Endothelial cell of umbilical vein (primary cell): ENCODE measurements around the gene PXK. TPM values are rescaled to one million over a fixed set of nuclear protein-coding genes. Genes with fewer than 3 reads are reported as not detected.

Experiments used
- BruUV-seq: library from RNA; stranded (reverse); fragments of 400-500 nt; replicated peaks from 2 replicates; lab custom pipeline; 2021; lab: Mats Ljungman, UMichigan
- CTCF ChIA-PET: fragments of 300-600, 350-600 bp; sonication (Branson Sonifier 250); formaldehyde crosslinking; loops from one replicate; lab custom pipeline; 2021; ENCODE audit warnings: antibody characterized with exemption, inconsistent platforms; lab: Charles Lee
- POLR2A ChIA-PET: fragments of 300-600, 350-600 bp; sonication (Branson Sonifier 250); formaldehyde crosslinking; loops from one replicate; lab custom pipeline; 2021; ENCODE audit warnings: antibody characterized with exemption, inconsistent platforms; lab: Charles Lee
- DNase-seq: peaks from one replicate; pipeline ENCODE4 v3.0.0-alpha.2; 2011; ENCODE audit warnings: low read depth, low spot score
- FAIRE-seq: peaks from 2 replicates; lab custom pipeline; 2011; peaks lifted over from hg19 to GRCh38; lab: Jason Lieb, UNC
- H2AFZ ChIP-seq: 2 replicates; pipeline ENCODE4 v1.6.0; 2012; ENCODE audit warnings: low read depth, low read length, control low read depth, inconsistent platforms
- H3K27ac ChIP-seq: 2 replicates; pipeline ENCODE4 v1.5.1; 2011; ENCODE audit warnings: low read depth, mild to moderate bottlenecking, control low read depth, low read length, moderate library complexity; ENCODE audit not compliant: insufficient read depth
- H3K27me3 ChIP-seq, 2 experiments: 2 replicates each; pipeline versions ENCODE4 v1.6.0 to v1.6.1; 2011; ENCODE audit warnings: low read length in 2 of 2, mixed read lengths in 1 of 2; ENCODE audit not compliant: control insufficient read depth in 2 of 2, insufficient read depth in 2 of 2
- H3K36me3 ChIP-seq, 2 experiments: 2 replicates in 1 of 2; 3 replicates in 1 of 2; pipeline ENCODE4 v1.5.1; 2011; ENCODE audit warnings: low read length in 2 of 2, mild to moderate bottlenecking in 1 of 2, moderate library complexity in 1 of 2; ENCODE audit not compliant: control insufficient read depth in 2 of 2, insufficient read depth in 2 of 2; ENCODE audit errors: extremely low read depth in 1 of 2
- H3K4me1 ChIP-seq: 3 replicates; pipeline ENCODE4 v1.5.1; 2011; ENCODE audit warnings: mild to moderate bottlenecking, low read length; ENCODE audit not compliant: control insufficient read depth, insufficient read depth; ENCODE audit errors: extremely low read depth
- H3K4me2 ChIP-seq: 2 replicates; pipeline ENCODE4 v1.6.1; 2011; ENCODE audit warnings: low read length, control low read depth, mixed read lengths; ENCODE audit not compliant: insufficient read depth
- H3K4me3 ChIP-seq, 3 experiments: fragments of 200-600 bp in 1 of 3; sonication (generic), shearing (Covaris generic) in 1 of 3; replicated peaks in 1 of 3; 2 replicates each; pipeline ENCODE4 v1.5.1; 2011 to 2016; ENCODE audit warnings: control low read depth in 3 of 3, low read length in 3 of 3, mild to moderate bottlenecking in 2 of 3, inconsistent platforms in 1 of 3, low read depth in 1 of 3, moderate library complexity in 1 of 3; ENCODE audit not compliant: insufficient read depth in 1 of 3
- H3K79me2 ChIP-seq: 2 replicates; pipeline ENCODE4 v1.6.0; 2012; ENCODE audit warnings: low read length, inconsistent platforms; ENCODE audit not compliant: control insufficient read depth, insufficient read depth
- H3K9ac ChIP-seq: replicated peaks from 2 replicates; pipeline ENCODE3; 2011; ENCODE audit warnings: low read length, control low read depth; ENCODE audit not compliant: insufficient read depth; ENCODE audit errors: extremely low read depth
- H3K9me1 ChIP-seq: replicated peaks from 3 replicates; pipeline ENCODE4 v1.6.0; 2011; ENCODE audit warnings: mild to moderate bottlenecking, low read length; ENCODE audit not compliant: control insufficient read depth, insufficient read depth; ENCODE audit errors: extremely low read depth
- H3K9me3 ChIP-seq: replicated peaks from 2 replicates; pipeline ENCODE4 v1.5.1; 2012; ENCODE audit warnings: low read length, inconsistent platforms; ENCODE audit not compliant: control insufficient read depth, insufficient read depth
- H4K20me1 ChIP-seq: replicated peaks from 2 replicates; pipeline ENCODE3; 2011; ENCODE audit warnings: mild to moderate bottlenecking, low read length; ENCODE audit not compliant: control insufficient read depth, insufficient read depth; ENCODE audit errors: extremely low read depth
- EZH2 ChIP-seq: IDR thresholded peaks from 2 replicates; pipeline ENCODE4 v1.6.1; 2012; ENCODE audit warnings: borderline replicate concordance, low read depth, mild to moderate bottlenecking, moderate library complexity, low read length, inconsistent platforms; ENCODE audit not compliant: severe bottlenecking
- FOS ChIP-seq: IDR thresholded peaks from 2 replicates; pipeline ENCODE4 v1.6.1; 2011; ENCODE audit warnings: mild to moderate bottlenecking, low read length, moderate library complexity, borderline replicate concordance; ENCODE audit not compliant: insufficient read depth
- GATA2 ChIP-seq: IDR thresholded peaks from 2 replicates; pipeline ENCODE4 v1.7.0; 2011; ENCODE audit warnings: low read depth, mild to moderate bottlenecking, moderate library complexity, mixed read lengths, low read length; ENCODE audit not compliant: insufficient read length, insufficient read depth
- JUN ChIP-seq: IDR thresholded peaks from 2 replicates; pipeline ENCODE4 v1.6.1; 2011; ENCODE audit warnings: borderline replicate concordance, low read depth; ENCODE audit not compliant: insufficient read length, insufficient read depth
- MYC ChIP-seq: IDR thresholded peaks from one replicate; pipeline ENCODE4 v1.6.1; 2011; ENCODE audit warnings: mild to moderate bottlenecking, low read depth, low read length
- POLR2A ChIP-seq: IDR thresholded peaks from 2 replicates; pipeline ENCODE4 v1.6.1; 2012; ENCODE audit warnings: low read depth, mild to moderate bottlenecking, control low read depth, low read length
- POLR2AphosphoS5 ChIP-seq: IDR thresholded peaks from 2 replicates; pipeline ENCODE4 v1.6.1; 2012; ENCODE audit warnings: low read depth, mild to moderate bottlenecking, control low read depth, low read length, moderate library complexity; ENCODE audit not compliant: insufficient read depth
- dilution Hi-C: fragments of 300-500 bp; cut with MboI; formaldehyde crosslinking; loops from one replicate; pipeline ENCODE4 v1.15.0; 2019; ENCODE audit warnings: low sequenced_read_pairs; ENCODE audit not compliant: extremely low pct_ligation_motif_present
- intact Hi-C: fragments of 100-400 bp; cut with micrococcal nuclease; formaldehyde crosslinking; loops from one replicate; pipeline ENCODE4 v1.10.0; 2022
- polyA plus RNA-seq, 4 experiments: library from polyadenylated mRNA; depleted of rRNA in 3 of 4; stranded (reverse) in 3 of 4; unstranded in 1 of 4; fragments of >200 nt; gene quantifications; 2 replicates each; pipeline versions ENCODE4 v1.2.1 to v1.2.3, GENCODE V29; 2011 to 2012; ENCODE audit warnings: missing spikeins in 1 of 4
- total RNA-seq: library from RNA; stranded (reverse); gene quantifications from 2 replicates; pipeline ENCODE4 v1.2.3, GENCODE V29; 2021
- TF ChIP-seq, protein P1 (sequence below): IDR thresholded peaks from 2 replicates; pipeline ENCODE4 v1.6.1; 2011; ENCODE audit not compliant: insufficient read depth, insufficient read length
- TF ChIP-seq, protein P2 (sequence below), 2 donors: IDR thresholded peaks; 1 replicate in 1 of 2; 2 replicates in 1 of 2; pipeline ENCODE4 v1.5.1; 2011; ENCODE audit warnings: low read length in 2 of 2, mild to moderate bottlenecking in 2 of 2, moderate library complexity in 2 of 2, control low read depth in 1 of 2, inconsistent platforms in 1 of 2, low read depth in 1 of 2; ENCODE audit not compliant: insufficient read depth in 1 of 2; ENCODE audit errors: extremely low read depth in 1 of 2

Gene PXK
- total and polyA plus RNA-seq, 2 donors (not counting 3 experiments of a cell fraction or from before 2014, with no cell fraction given): 11.3 to 14.6 TPM

- no peaks in the 10 kb centered on the region for H3K27me3 ChIP-seq
- dilution Hi-C loops (no loop called here), intact Hi-C loops (no loop called here)
- ChIA-PET POLR2A (no interaction called here), CTCF (interaction anchor here (0.9 to 3.0 kb wide), 3 partner anchors 74 to 104 kb away, joined by 4 to 8 read pairs (median 5); no protein-coding TSS in a partner anchor)
- no peak for FAIRE-seq
- no peaks in the 10 kb centered on the region for H4K20me1 ChIP-seq
- no peaks in the 10 kb centered on the region for H3K9me3 ChIP-seq
- H3K27ac ChIP-seq: no peak overlapping the region
- no peak overlapping the region for H2AFZ ChIP-seq
- peaks cover 0 to 8% of the 10 kb centered on the region in 2 experiments for H3K36me3 ChIP-seq
- TF ChIP-seq POLR2A (no peak), FOS (no peak), POLR2AphosphoS5 (no peak), GATA2 (no peak), EZH2 (no peak), JUN (no peak), MYC (no peak)
- TF ChIP-seq, protein P1, sequence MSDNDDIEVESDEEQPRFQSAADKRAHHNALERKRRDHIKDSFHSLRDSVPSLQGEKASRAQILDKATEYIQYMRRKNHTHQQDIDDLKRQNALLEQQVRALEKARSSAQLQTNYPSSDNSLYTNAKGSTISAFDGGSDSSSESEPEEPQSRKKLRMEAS: no peak
- TF ChIP-seq, protein P2, sequence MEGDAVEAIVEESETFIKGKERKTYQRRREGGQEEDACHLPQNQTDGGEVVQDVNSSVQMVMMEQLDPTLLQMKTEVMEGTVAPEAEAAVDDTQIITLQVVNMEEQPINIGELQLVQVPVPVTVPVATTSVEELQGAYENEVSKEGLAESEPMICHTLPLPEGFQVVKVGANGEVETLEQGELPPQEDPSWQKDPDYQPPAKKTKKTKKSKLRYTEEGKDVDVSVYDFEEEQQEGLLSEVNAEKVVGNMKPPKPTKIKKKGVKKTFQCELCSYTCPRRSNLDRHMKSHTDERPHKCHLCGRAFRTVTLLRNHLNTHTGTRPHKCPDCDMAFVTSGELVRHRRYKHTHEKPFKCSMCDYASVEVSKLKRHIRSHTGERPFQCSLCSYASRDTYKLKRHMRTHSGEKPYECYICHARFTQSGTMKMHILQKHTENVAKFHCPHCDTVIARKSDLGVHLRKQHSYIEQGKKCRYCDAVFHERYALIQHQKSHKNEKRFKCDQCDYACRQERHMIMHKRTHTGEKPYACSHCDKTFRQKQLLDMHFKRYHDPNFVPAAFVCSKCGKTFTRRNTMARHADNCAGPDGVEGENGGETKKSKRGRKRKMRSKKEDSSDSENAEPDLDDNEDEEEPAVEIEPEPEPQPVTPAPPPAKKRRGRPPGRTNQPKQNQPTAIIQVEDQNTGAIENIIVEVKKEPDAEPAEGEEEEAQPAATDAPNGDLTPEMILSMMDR (IDR thresholded peaks at IDR 0.05; ENCODE audit: extremely low read depth in 1 of 2, insufficient read depth in 1 of 2, low read depth in 1 of 2, low read length in 2 of 2): no peak
- no peaks in the 10 kb centered on the region for H3K79me2 ChIP-seq
- no peaks in the 10 kb centered on the region for H3K4me1 ChIP-seq
- no peaks in the 10 kb centered on the region for H3K9me1 ChIP-seq
- no peak overlapping the region for H3K4me2 ChIP-seq
- no peak overlapping the region for H3K4me3 ChIP-seq
- H3K9ac ChIP-seq: no peak overlapping the region
- DNase-seq: no peak
- BruUV-seq: no TSS peak
These were observed 78.3 kb downstream of the PXK start for GRCh38 chr3:58411036-58411435.
